Thoracic aorta (tissue), 2 donors: ENCODE data around the gene GALNT11. TPM values are rescaled to one million over a fixed set of nuclear protein-coding genes. Genes with fewer than 3 reads are reported as not detected.
"Not testable (repeated sequence)": the region's sequence is repeated elsewhere in the genome, so short reads cannot be mapped to it uniquely, and the experiment has no call there.

Experiments used
- ATAC-seq: fragments of 150-250 bp; one replicate; pipeline ENCODE4 v1.8.0; 2017; ENCODE audit warnings: low read depth; ENCODE audit not compliant: insufficient number of reproducible peaks, low FRiP score
- DNase-seq: peaks from one replicate; pipeline ENCODE4 v3.0.0-alpha.2; 2020; ENCODE audit warnings: low spot score
- H3K27ac ChIP-seq, 2 donors: fragments of 200-600 bp; sonication (generic); 1 replicate in 1 of 2; 2 replicates in 1 of 2; pipeline ENCODE4 v1.5.1; 2016; ENCODE audit warnings: mild to moderate bottlenecking in 2 of 2, moderate library complexity in 2 of 2
- H3K27me3 ChIP-seq: fragments of 200-600 bp; sonication (generic); replicated peaks from 2 replicates; pipeline ENCODE4 v1.6.0; 2016; ENCODE audit warnings: mild to moderate bottlenecking; ENCODE audit not compliant: insufficient read depth
- H3K36me3 ChIP-seq: fragments of 200-600 bp; sonication (generic); one replicate; pipeline ENCODE4 v1.5.1; 2016
- H3K4me1 ChIP-seq, 2 donors: fragments of 200-600 bp; sonication (generic); 1 replicate in 1 of 2; 2 replicates in 1 of 2; pipeline versions ENCODE4 v1.5.1 to v1.6.0; 2016; ENCODE audit warnings: low read depth in 2 of 2, mild to moderate bottlenecking in 1 of 2; ENCODE audit not compliant: control insufficient read depth in 1 of 2
- H3K4me3 ChIP-seq: fragments of 200-600 bp; sonication (generic); 2 replicates; pipeline ENCODE4 v1.5.1; 2016; ENCODE audit warnings: mild to moderate bottlenecking
- H3K9me3 ChIP-seq: fragments of 200-600 bp; sonication (generic); 2 replicates; pipeline ENCODE4 v1.5.1; 2016
- total RNA-seq, 2 donors: library from RNA; depleted of rRNA; stranded (reverse); fragments of >200 nt; gene quantifications; one replicate each; pipeline versions ENCODE4 v1.1.0 to v1.2.3, GENCODE V29; 2016
- TF ChIP-seq, protein P1 (sequence below): fragments of 200-600 bp; sonication (generic); IDR thresholded peaks from one replicate; pipeline ENCODE4 v1.5.1; 2019; ENCODE audit warnings: antibody characterized with exemption

Gene GALNT11
- total RNA-seq, 2 donors from 2014 or later, result 30.1 to 47.7 TPM

DNA sequence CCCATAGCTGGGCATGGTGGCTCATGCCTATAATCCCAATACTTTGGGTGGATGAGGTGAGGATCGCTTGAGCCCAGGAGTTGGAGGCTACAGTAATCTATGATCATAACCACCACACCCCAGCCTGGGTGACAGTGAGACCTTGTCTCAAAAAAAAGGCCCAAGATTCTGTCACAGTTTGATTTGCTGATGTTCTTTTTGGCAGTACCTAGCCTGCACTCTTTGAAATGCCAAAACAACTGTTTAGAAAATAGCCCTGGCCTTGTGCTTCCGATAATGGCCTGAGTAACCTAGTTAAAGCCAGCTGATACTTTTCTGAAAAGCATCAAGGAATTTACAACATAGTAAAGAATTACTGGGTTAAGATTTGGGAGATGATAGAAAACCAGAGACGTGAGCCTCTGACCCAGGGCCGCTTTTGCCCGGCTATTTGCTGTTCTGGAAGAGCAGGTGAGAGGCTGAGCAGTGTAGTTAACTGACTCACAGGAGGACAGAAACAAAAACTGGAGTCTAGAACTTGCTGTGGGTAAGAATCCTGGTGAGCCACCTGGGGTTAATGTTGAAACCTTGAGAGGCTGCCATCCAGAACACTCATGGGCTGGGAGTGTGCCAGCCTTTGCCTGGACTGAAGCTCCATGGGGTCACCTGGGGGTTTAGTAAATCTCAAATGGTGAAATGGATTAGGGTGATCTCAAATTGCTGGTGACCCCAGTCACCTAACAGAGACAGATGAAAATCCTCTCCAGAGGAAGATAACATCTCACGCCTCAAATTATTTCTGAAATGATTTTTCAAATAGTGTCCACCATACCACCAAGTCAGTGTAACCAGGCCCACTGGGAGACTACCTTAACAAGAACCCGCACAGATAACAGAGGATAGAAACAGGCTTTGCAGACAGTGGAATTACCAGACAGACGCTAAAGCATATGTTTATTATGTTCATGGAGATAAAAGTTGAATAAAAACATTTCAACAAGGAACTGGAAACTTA lies 51.8 kb downstream of the GALNT11 start:
- Histone ChIP-seq H3K4me3 (no peak overlapping the region), H3K9me3 (no peaks in the 10 kb centered on the region), H3K4me1 (peaks cover 7 to 18% of the 10 kb centered on the region in 2 donors), H3K27ac (no peak overlapping the region), H3K36me3 (no peaks in the 10 kb centered on the region), H3K27me3 (no peaks in the 10 kb centered on the region)
- TF ChIP-seq, protein P1, sequence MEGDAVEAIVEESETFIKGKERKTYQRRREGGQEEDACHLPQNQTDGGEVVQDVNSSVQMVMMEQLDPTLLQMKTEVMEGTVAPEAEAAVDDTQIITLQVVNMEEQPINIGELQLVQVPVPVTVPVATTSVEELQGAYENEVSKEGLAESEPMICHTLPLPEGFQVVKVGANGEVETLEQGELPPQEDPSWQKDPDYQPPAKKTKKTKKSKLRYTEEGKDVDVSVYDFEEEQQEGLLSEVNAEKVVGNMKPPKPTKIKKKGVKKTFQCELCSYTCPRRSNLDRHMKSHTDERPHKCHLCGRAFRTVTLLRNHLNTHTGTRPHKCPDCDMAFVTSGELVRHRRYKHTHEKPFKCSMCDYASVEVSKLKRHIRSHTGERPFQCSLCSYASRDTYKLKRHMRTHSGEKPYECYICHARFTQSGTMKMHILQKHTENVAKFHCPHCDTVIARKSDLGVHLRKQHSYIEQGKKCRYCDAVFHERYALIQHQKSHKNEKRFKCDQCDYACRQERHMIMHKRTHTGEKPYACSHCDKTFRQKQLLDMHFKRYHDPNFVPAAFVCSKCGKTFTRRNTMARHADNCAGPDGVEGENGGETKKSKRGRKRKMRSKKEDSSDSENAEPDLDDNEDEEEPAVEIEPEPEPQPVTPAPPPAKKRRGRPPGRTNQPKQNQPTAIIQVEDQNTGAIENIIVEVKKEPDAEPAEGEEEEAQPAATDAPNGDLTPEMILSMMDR, result no peak
- ATAC-seq (no peak), DNase-seq (no peak)

DNA sequence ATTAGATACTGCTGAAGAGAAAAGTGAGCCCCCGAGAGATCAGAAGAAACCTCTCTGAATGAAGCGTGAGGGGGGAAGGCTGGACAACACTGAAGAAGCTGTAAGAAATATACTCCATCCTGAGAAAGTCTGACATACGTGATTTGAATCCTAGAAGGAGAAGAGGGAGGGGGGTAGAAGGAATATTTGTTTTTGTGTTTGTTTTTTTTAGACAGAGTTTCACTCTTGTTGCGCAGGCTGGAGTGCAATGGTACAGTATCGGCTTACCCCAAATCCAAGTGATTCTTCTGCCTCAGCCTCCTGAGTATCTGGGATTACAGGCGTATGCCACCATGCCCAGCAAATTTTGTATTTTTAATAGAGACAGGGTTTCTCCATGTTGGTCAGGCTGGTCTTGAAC lies 52.6 kb downstream of the GALNT11 start:
- Histone ChIP-seq H3K27ac (no peak overlapping the region), H3K4me3 (no peak overlapping the region), H3K9me3 (no peaks in the 10 kb centered on the region), H3K4me1 (peaks cover 10 to 18% of the 10 kb centered on the region in 2 donors), H3K27me3 (no peaks in the 10 kb centered on the region), H3K36me3 (no peaks in the 10 kb centered on the region)
- ATAC-seq (no peak), DNase-seq (no peak)
- TF ChIP-seq, protein P1, result no peak

DNA sequence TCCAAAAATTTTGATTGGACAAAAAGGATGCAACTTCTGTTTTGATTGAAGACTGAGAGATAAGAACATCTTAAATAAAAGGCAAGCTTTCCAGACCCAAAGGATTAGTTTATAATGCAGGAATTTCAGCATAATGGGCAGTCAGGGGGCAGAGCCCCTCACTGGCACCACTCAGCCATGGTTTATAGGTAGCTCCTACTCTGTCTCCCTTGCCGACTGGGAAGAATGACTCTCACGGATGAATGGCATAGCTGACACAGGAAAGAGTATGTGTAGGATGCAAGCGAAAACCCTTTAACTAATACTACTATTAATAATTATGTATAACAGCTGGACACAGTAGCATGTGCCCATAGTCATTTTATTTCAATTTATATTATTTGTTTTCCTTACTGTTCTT lies 53.3 kb downstream of the GALNT11 start:
- no peaks in the 10 kb centered on the region for H3K36me3 ChIP-seq
- no peak overlapping the region for H3K27ac ChIP-seq
- ATAC-seq (no peak), DNase-seq (no peak)
- TF ChIP-seq, protein P1, result no peak
- no peak overlapping the region for H3K4me3 ChIP-seq
- H3K27me3 ChIP-seq, result no peaks in the 10 kb centered on the region
- H3K4me1 ChIP-seq, result peaks cover 10 to 18% of the 10 kb centered on the region in 2 donors
- H3K9me3 ChIP-seq, result no peaks in the 10 kb centered on the region

DNA sequence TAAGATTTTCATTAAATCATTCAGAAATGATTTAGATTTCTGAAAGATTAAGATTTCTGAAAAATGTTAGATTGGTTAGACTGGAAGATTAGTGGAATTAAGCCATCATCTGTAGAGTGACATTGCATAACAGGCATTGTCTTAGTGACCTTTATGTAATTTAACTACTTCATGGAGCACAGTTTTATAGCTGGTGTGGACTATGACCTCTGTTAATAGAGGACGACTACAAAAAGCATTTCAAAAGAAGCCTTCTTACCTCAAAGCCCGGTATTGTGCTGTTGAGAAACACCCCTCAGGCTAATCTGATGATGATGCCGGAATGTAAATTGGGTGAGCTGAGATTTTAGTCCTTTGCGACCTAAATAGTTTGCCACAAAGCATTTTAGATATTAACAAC lies 55.6 kb downstream of the GALNT11 start:
- ATAC-seq (no peak), DNase-seq (no peak)
- no peaks in the 10 kb centered on the region for H3K36me3 ChIP-seq
- H3K4me3 ChIP-seq, result no peak overlapping the region
- no peaks in the 10 kb centered on the region for H3K9me3 ChIP-seq
- peaks cover 10 to 18% of the 10 kb centered on the region in 2 donors for H3K4me1 ChIP-seq
- H3K27me3 ChIP-seq, result no peaks in the 10 kb centered on the region
- no peak overlapping the region for H3K27ac ChIP-seq
- TF ChIP-seq, protein P1, result no peak

DNA sequence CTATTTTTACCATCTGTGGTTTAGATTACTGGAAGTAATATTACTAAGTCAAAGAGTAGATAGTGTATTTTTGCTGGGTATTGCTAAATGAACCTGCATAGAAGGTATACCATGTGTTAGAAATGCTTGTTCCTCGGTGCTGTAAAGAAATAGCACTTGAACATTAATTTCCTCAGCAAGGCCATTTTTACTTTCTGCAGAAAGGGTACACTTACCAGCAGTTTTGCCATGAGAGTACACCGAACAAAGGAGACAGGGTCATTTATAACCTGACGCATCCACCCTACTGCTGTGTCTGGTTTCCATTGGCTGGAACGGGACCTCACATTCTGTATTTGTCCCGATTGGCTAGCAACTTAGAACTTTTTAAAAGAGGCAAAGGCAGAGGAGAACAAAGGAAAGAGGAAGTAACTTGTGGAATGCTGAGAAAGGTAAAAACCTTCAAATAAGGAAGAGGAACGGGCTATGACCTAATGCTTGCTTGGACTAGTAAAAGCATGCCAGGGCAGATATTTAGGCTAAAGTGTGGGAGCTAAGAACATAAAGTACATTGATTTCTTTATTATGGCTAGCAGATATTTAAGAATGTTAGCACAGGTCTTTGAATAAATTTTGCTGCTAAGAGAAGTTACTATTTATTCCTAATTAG lies 56.7 kb downstream of the GALNT11 start:
- not testable (repeated sequence) for H3K4me3 ChIP-seq, DNase-seq, H3K9me3 ChIP-seq, ATAC-seq, H3K36me3 ChIP-seq, H3K27ac ChIP-seq, H3K27me3 ChIP-seq
- H3K4me1 ChIP-seq, result peaks cover 10 to 13% of the 10 kb centered on the region in 2 donors
